Endothelial cell of umbilical vein (primary cell): ENCODE results near the gene LHPP. TPM values are rescaled to one million over a fixed set of nuclear protein-coding genes. Genes with fewer than 3 reads are reported as not detected.

ENCODE experiments used
- BruUV-seq: library from RNA; stranded (reverse); fragments of 400-500 nt; replicated peaks from 2 replicates; lab custom pipeline; 2021; lab: Mats Ljungman, UMichigan
- CTCF ChIA-PET: fragments of 300-600, 350-600 bp; sonication (Branson Sonifier 250); formaldehyde crosslinking; loops from one replicate; lab custom pipeline; 2021; ENCODE audit warnings: antibody characterized with exemption, inconsistent platforms; lab: Charles Lee
- POLR2A ChIA-PET: fragments of 300-600, 350-600 bp; sonication (Branson Sonifier 250); formaldehyde crosslinking; loops from one replicate; lab custom pipeline; 2021; ENCODE audit warnings: antibody characterized with exemption, inconsistent platforms; lab: Charles Lee
- DNase-seq: peaks from one replicate; pipeline ENCODE4 v3.0.0-alpha.2; 2011; ENCODE audit warnings: low read depth, low spot score
- FAIRE-seq: peaks from 2 replicates; lab custom pipeline; 2011; peaks lifted over from hg19 to GRCh38; lab: Jason Lieb, UNC
- H2AFZ ChIP-seq: 2 replicates; pipeline ENCODE4 v1.6.0; 2012; ENCODE audit warnings: low read depth, low read length, control low read depth, inconsistent platforms
- H3K27ac ChIP-seq: 2 replicates; pipeline ENCODE4 v1.5.1; 2011; ENCODE audit warnings: low read depth, mild to moderate bottlenecking, control low read depth, low read length, moderate library complexity; ENCODE audit not compliant: insufficient read depth
- H3K27me3 ChIP-seq, 2 experiments: 2 replicates each; pipeline versions ENCODE4 v1.6.0 to v1.6.1; 2011; ENCODE audit warnings: low read length in 2 of 2, mixed read lengths in 1 of 2; ENCODE audit not compliant: control insufficient read depth in 2 of 2, insufficient read depth in 2 of 2
- H3K36me3 ChIP-seq, 2 experiments: 2 replicates in 1 of 2; 3 replicates in 1 of 2; pipeline ENCODE4 v1.5.1; 2011; ENCODE audit warnings: low read length in 2 of 2, mild to moderate bottlenecking in 1 of 2, moderate library complexity in 1 of 2; ENCODE audit not compliant: control insufficient read depth in 2 of 2, insufficient read depth in 2 of 2; ENCODE audit errors: extremely low read depth in 1 of 2
- H3K4me1 ChIP-seq: 3 replicates; pipeline ENCODE4 v1.5.1; 2011; ENCODE audit warnings: mild to moderate bottlenecking, low read length; ENCODE audit not compliant: control insufficient read depth, insufficient read depth; ENCODE audit errors: extremely low read depth
- H3K4me2 ChIP-seq: 2 replicates; pipeline ENCODE4 v1.6.1; 2011; ENCODE audit warnings: low read length, control low read depth, mixed read lengths; ENCODE audit not compliant: insufficient read depth
- H3K4me3 ChIP-seq, 3 experiments: fragments of 200-600 bp in 1 of 3; sonication (generic), shearing (Covaris generic) in 1 of 3; replicated peaks in 1 of 3; 2 replicates each; pipeline ENCODE4 v1.5.1; 2011 to 2016; ENCODE audit warnings: control low read depth in 3 of 3, low read length in 3 of 3, mild to moderate bottlenecking in 2 of 3, inconsistent platforms in 1 of 3, low read depth in 1 of 3, moderate library complexity in 1 of 3; ENCODE audit not compliant: insufficient read depth in 1 of 3
- H3K79me2 ChIP-seq: 2 replicates; pipeline ENCODE4 v1.6.0; 2012; ENCODE audit warnings: low read length, inconsistent platforms; ENCODE audit not compliant: control insufficient read depth, insufficient read depth
- H3K9ac ChIP-seq: replicated peaks from 2 replicates; pipeline ENCODE3; 2011; ENCODE audit warnings: low read length, control low read depth; ENCODE audit not compliant: insufficient read depth; ENCODE audit errors: extremely low read depth
- H3K9me1 ChIP-seq: replicated peaks from 3 replicates; pipeline ENCODE4 v1.6.0; 2011; ENCODE audit warnings: mild to moderate bottlenecking, low read length; ENCODE audit not compliant: control insufficient read depth, insufficient read depth; ENCODE audit errors: extremely low read depth
- H3K9me3 ChIP-seq: replicated peaks from 2 replicates; pipeline ENCODE4 v1.5.1; 2012; ENCODE audit warnings: low read length, inconsistent platforms; ENCODE audit not compliant: control insufficient read depth, insufficient read depth
- H4K20me1 ChIP-seq: replicated peaks from 2 replicates; pipeline ENCODE3; 2011; ENCODE audit warnings: mild to moderate bottlenecking, low read length; ENCODE audit not compliant: control insufficient read depth, insufficient read depth; ENCODE audit errors: extremely low read depth
- CTCF ChIP-seq, 2 donors: IDR thresholded peaks; 1 replicate in 1 of 2; 2 replicates in 1 of 2; pipeline ENCODE4 v1.5.1; 2011; ENCODE audit warnings: low read length in 2 of 2, mild to moderate bottlenecking in 2 of 2, moderate library complexity in 2 of 2, control low read depth in 1 of 2, inconsistent platforms in 1 of 2, low read depth in 1 of 2; ENCODE audit not compliant: insufficient read depth in 1 of 2; ENCODE audit errors: extremely low read depth in 1 of 2
- EZH2 ChIP-seq: IDR thresholded peaks from 2 replicates; pipeline ENCODE4 v1.6.1; 2012; ENCODE audit warnings: borderline replicate concordance, low read depth, mild to moderate bottlenecking, moderate library complexity, low read length, inconsistent platforms; ENCODE audit not compliant: severe bottlenecking
- FOS ChIP-seq: IDR thresholded peaks from 2 replicates; pipeline ENCODE4 v1.6.1; 2011; ENCODE audit warnings: mild to moderate bottlenecking, low read length, moderate library complexity, borderline replicate concordance; ENCODE audit not compliant: insufficient read depth
- GATA2 ChIP-seq: IDR thresholded peaks from 2 replicates; pipeline ENCODE4 v1.7.0; 2011; ENCODE audit warnings: low read depth, mild to moderate bottlenecking, moderate library complexity, mixed read lengths, low read length; ENCODE audit not compliant: insufficient read length, insufficient read depth
- JUN ChIP-seq: IDR thresholded peaks from 2 replicates; pipeline ENCODE4 v1.6.1; 2011; ENCODE audit warnings: borderline replicate concordance, low read depth; ENCODE audit not compliant: insufficient read length, insufficient read depth
- MAX ChIP-seq: IDR thresholded peaks from 2 replicates; pipeline ENCODE4 v1.6.1; 2011; ENCODE audit not compliant: insufficient read depth, insufficient read length
- MYC ChIP-seq: IDR thresholded peaks from one replicate; pipeline ENCODE4 v1.6.1; 2011; ENCODE audit warnings: mild to moderate bottlenecking, low read depth, low read length
- POLR2A ChIP-seq: IDR thresholded peaks from 2 replicates; pipeline ENCODE4 v1.6.1; 2012; ENCODE audit warnings: low read depth, mild to moderate bottlenecking, control low read depth, low read length
- POLR2AphosphoS5 ChIP-seq: IDR thresholded peaks from 2 replicates; pipeline ENCODE4 v1.6.1; 2012; ENCODE audit warnings: low read depth, mild to moderate bottlenecking, control low read depth, low read length, moderate library complexity; ENCODE audit not compliant: insufficient read depth
- dilution Hi-C: fragments of 300-500 bp; cut with MboI; formaldehyde crosslinking; loops from one replicate; pipeline ENCODE4 v1.15.0; 2019; ENCODE audit warnings: low sequenced_read_pairs; ENCODE audit not compliant: extremely low pct_ligation_motif_present
- intact Hi-C: fragments of 100-400 bp; cut with micrococcal nuclease; formaldehyde crosslinking; loops from one replicate; pipeline ENCODE4 v1.10.0; 2022
- polyA plus RNA-seq, 4 experiments: library from polyadenylated mRNA; depleted of rRNA in 3 of 4; stranded (reverse) in 3 of 4; unstranded in 1 of 4; fragments of >200 nt; gene quantifications; 2 replicates each; pipeline versions ENCODE4 v1.2.1 to v1.2.3, GENCODE V29; 2011 to 2012; ENCODE audit warnings: missing spikeins in 1 of 4
- total RNA-seq: library from RNA; stranded (reverse); gene quantifications from 2 replicates; pipeline ENCODE4 v1.2.3, GENCODE V29; 2021

The LHPP gene
- total and polyA plus RNA-seq, 2 donors (not counting 3 experiments of a cell fraction or from before 2014, with no cell fraction given): 5.8 to 11.2 TPM

- H3K4me3 ChIP-seq: no peak overlapping the region
- H3K9me3 ChIP-seq: no peaks in the 10 kb centered on the region
- no peak overlapping the region for H3K4me2 ChIP-seq
- FAIRE-seq (no peak), DNase-seq (no peak)
- H3K4me1 ChIP-seq: no peaks in the 10 kb centered on the region
- dilution Hi-C loops: no loop called here
- no peaks in the 10 kb centered on the region for H3K36me3 ChIP-seq
- no TSS peak for BruUV-seq
- CTCF ChIA-PET: no interaction called here
- no peaks in the 10 kb centered on the region for H3K79me2 ChIP-seq
- H4K20me1 ChIP-seq: no peaks in the 10 kb centered on the region
- POLR2A ChIA-PET: no interaction called here
- no peaks in the 10 kb centered on the region for H3K27me3 ChIP-seq
- TF ChIP-seq MAX (no peak), POLR2A (no peak), CTCF (IDR thresholded peaks at IDR 0.05; ENCODE audit: extremely low read depth in 1 of 2, insufficient read depth in 1 of 2, low read depth in 1 of 2, low read length in 2 of 2) (no peak), JUN (no peak), POLR2AphosphoS5 (no peak), GATA2 (no peak), FOS (no peak), EZH2 (no peak), MYC (no peak)
- no peak overlapping the region for H2AFZ ChIP-seq
- no peak overlapping the region for H3K27ac ChIP-seq
- intact Hi-C loops: no loop called here
- no peaks in the 10 kb centered on the region for H3K9me1 ChIP-seq
- no peak overlapping the region for H3K9ac ChIP-seq
Observed at GRCh38 chr10:124516181-124516580, 54.6 kb downstream of the LHPP start.
